Fibroblast of skin of back (primary cell): ENCODE measurements around the gene TAPBP.

ENCODE experiments used
- DNase-seq: peaks from one replicate; pipeline ENCODE4 v3.0.0-alpha.2; 2013

Gene TAPBP

GRCh38 chr6:33318426-33319073, 4.7 kb upstream of the TAPBP start:
- DNase-seq = no peak

- peak; percentile 99 for DNase-seq
Observed at GRCh38 chr6:33317669-33318425, 4.0 kb upstream of the TAPBP start, which contains the start of gene ZBTB22. TSS of gene ZBTB22 (minus strand) at chr6:33317744. CDS start at chr6:33316916, 828 bp downstream.

GRCh38 chr6:33317419-33317668, 3.5 kb upstream of the TAPBP start:
- no peak for DNase-seq

GRCh38 chr6:33316603-33317418, 2.9 kb upstream of the TAPBP start:
- no peak for DNase-seq

GRCh38 chr6:33315793-33316602, 2.1 kb upstream of the TAPBP start:
- no peak for DNase-seq

GRCh38 chr6:33314943-33315792, 1.3 kb upstream of the TAPBP start:
- no peak for DNase-seq

GRCh38 chr6:33314515-33314942, 651 bp upstream of the TAPBP start:
- DNase-seq = peak; percentile 76

- no peak for DNase-seq
Observed at GRCh38 chr6:33313105-33313708, 671 bp downstream of the TAPBP start.

- peak; percentile 55 for DNase-seq
Observed at GRCh38 chr6:33312361-33313104, 1.3 kb downstream of the TAPBP start.

GRCh38 chr6:33306356-33306755, 7.5 kb downstream of the TAPBP start:
- no peak for DNase-seq

GRCh38 chr6:33305052-33305451, 8.8 kb downstream of the TAPBP start:
- DNase-seq = no peak

- no peak for DNase-seq
Observed at GRCh38 chr6:33304216-33304615, 9.7 kb downstream of the TAPBP start.

- no peak for DNase-seq
Observed at GRCh38 chr6:33301877-33302276, 12.0 kb downstream of the TAPBP start.

GRCh38 chr6:33299237-33299944, 14.5 kb downstream of the TAPBP start:
- DNase-seq = peak; percentile 94

GRCh38 chr6:33298773-33299236, 15.1 kb downstream of the TAPBP start, which contains the start of gene RGL2:
TSS of gene RGL2 (minus strand) at chr6:33298942. CDS start at chr6:33298610, 332 bp downstream.
- DNase-seq = peak; percentile 72

GRCh38 chr6:33297956-33298772, 15.7 kb downstream of the TAPBP start:
- DNase-seq = peak; percentile 87

GRCh38 chr6:33297406-33297955, 16.4 kb downstream of the TAPBP start:
- DNase-seq = no peak

- DNase-seq = no peak
Observed at GRCh38 chr6:33296797-33297405, 17.0 kb downstream of the TAPBP start.
